Body of pancreas (tissue), 4 donors: ENCODE data around the gene CENPU.

Experiments
- POLR2A ChIP-seq, 3 donors: fragments of 450-650 bp; IDR thresholded peaks; one replicate each; pipeline ENCODE4 v1.6.1; 2016; ENCODE audit warnings: antibody characterized with exemption in 3 of 3, mild to moderate bottlenecking in 2 of 3
- TF ChIP-seq, protein P1 (sequence below), 7 experiments: fragments of 450-650 bp in 4 of 7; fragments of 200-600 bp in 3 of 7; sonication (generic) in 3 of 7; IDR thresholded peaks; one replicate each; pipeline ENCODE4 v1.5.1; 2016 to 2019; ENCODE audit warnings: antibody characterized with exemption in 7 of 7

DNA sequence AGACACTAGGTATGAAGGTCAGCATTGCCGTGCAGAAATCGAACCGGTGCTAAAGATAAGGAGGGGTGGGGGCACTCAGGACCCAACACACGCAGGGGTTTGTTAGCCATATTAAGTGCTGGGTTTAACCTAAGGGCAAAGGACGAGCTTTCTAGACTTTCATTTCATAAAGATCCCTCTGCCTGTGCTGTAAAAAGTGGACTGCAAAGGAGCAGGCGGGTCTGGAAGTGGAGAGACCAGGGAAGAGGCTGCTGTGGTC, 85.9 kb downstream of the CENPU start:
- TF ChIP-seq, protein P1, sequence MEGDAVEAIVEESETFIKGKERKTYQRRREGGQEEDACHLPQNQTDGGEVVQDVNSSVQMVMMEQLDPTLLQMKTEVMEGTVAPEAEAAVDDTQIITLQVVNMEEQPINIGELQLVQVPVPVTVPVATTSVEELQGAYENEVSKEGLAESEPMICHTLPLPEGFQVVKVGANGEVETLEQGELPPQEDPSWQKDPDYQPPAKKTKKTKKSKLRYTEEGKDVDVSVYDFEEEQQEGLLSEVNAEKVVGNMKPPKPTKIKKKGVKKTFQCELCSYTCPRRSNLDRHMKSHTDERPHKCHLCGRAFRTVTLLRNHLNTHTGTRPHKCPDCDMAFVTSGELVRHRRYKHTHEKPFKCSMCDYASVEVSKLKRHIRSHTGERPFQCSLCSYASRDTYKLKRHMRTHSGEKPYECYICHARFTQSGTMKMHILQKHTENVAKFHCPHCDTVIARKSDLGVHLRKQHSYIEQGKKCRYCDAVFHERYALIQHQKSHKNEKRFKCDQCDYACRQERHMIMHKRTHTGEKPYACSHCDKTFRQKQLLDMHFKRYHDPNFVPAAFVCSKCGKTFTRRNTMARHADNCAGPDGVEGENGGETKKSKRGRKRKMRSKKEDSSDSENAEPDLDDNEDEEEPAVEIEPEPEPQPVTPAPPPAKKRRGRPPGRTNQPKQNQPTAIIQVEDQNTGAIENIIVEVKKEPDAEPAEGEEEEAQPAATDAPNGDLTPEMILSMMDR (IDR thresholded peaks at IDR 0.05) = no peak
- TF ChIP-seq POLR2A (IDR thresholded peaks at IDR 0.05) = no peak
